NCI-H1105 treated with DMSO at 0.1 percent for 48 hours (cell line): ENCODE results near the gene MRPL42.
"Not testable (repeated sequence)": the region's sequence is repeated elsewhere in the genome, so short reads cannot be mapped to it uniquely, and the experiment has no call there.

Experiments
- DNase-seq: peaks from one replicate; lab custom pipeline; 2025; lab: John Stamatoyannopoulos, UW

The MRPL42 gene

DNA sequence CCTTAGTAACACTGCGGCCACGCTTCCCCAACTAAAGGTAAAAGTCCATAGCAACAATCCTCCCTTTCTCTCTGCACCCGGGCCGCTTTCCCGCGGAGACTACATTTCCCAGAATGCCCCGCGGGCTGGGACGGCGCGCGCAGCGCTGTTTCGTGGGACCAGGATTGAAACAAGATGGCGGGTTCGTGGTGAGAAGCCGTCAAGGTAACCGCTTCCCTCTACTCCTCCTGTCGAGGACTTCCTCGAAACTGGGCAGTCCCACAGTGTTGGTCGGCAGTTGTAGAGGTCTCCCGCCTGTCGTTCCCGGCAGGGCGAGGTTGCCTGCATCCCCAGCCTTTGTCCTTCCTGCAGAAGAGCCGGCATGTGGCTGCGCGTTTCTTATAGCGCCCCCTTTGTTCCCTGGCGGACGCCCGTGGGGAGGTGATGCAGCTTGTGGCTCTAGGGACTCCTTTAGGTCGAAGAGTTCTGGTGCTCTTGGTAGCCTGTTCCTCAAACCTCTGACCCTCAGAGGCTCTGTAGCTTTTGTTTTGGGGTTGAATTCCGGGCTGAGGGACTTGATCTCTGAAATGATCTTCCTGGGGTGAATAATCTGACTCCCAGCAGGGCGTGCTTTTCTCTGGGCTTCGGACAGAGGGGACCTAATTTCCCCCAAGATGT, at the start of gene MRPL42:
Gene MRPL42 (plus strand): TSS at position 164 of the 657 bp plus-strand sequence. CDS start 1,772 bp downstream, outside the sequence.
- DNase-seq = peak; percentile 85

DNA sequence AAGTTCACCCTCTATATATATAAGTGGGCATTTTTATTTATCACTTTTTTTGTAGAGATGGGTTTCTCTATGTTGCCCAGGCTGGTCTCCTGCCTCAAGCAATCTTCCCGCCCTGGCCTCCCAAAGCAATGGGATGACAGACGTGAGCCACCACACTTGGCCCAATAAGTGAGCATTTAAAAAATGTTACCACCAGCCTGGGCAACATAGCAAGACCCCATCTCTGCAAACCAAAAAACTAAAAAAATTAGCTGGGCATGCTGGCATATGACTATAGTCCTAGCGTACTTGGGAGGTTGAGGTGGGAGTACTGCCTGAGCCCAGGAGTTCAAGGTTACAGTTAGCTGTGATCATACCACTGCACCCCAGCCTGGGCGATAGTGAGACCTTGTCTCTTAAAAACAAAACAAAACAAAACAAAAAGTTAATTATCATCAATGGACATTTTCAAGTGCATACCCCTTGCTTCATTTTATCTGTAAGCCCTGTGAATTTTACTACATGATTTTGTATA, 49.3 kb upstream of the MRPL42 start:
- DNase-seq = no peak

DNA sequence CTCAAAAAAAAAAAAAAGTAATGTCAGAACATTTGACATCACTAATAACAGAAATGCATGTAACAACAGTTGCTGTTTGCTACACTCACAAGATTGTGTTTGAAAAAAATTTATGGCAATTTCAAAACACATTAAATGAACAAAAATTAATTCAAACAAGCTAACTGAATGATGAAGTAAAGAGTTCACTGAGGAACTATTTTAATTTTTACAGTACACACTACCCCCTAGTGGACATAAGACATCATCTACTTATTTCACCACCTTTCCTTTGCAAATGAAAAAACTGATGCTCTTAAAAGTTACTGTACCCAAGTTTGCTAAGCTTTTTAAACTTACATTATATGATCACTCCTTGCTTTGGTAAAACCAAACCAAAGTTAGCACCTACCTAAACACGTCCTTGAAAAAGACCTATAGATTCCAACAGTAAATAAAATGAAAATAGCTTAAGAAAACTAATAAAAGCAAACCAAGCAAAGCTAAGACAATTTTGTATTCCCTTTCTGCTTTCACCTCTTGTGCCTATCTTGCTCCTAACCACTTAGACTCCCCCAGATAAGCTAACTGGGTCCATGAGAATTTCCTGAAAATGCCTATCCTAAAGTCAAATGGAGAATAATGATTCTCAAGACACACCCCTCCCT, 47.8 kb upstream of the MRPL42 start:
- DNase-seq = peak; percentile 66

DNA sequence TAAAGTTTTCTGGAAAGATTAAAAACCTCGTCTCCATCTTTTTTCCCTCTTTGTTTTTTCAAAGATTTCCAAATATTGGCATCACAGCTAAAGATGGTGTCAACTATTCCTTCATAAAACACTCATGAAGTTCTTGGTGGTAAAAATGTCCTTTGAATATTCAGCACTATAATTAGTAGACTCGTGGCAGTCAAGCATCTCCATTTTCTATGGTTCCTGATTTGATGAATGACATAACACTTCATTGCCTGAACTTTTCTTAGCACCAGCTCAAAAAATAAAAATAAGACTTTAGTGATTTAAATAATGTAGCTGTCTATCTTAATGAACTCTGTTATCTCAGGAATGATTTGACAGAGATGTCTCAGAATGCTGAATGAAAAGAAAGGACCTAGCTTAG, 45.3 kb upstream of the MRPL42 start:
- DNase-seq = no peak

DNA sequence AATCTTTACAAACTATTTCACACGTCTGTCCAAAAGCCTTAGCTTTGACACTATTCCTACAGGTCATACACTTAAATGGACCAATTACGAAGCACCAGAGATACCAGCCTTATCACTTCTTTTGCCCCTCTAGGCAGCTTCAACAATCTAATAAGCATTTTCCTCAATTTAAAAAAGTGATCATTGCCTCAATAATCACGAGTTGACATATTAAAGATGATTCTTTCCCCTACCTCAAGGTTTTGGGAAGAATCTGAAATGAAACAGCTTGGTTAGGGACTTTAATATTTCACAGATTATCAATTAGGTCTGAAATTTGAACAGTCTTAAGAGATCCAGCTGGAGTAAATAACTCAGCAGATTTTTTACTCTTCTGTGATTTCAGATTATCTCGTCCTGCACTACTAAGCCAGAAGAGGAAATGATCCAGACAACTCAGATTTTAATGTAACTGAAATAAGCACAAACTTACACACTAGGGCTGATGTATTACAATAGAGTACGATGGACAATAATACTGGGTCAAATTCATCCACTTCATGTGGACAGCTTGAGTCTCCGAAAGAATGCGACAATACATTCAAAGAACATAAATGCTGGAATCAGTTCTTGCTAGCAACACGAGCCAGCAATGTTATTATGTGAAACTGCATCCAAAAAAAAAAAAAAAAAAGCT, 41.4 kb upstream of the MRPL42 start:
- DNase-seq = no peak

DNA sequence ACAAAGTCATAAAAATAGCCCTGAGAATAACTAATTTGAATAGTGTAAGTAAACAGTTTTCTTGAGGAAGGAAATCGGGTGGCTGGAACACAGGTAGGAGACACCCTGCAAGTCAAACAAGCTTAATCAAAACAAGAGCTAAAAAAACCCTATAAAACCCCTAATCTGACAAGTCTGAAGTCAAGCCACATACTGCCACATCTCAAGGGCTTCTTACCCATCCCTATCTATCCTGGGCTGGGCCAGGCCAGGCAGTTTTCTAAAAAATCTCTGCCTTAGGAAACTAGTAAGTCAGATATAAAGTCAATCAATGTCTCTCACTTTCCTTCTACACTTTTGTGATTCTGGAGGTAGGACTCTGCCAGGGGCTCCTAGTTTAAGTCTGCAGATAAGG, 40.9 kb upstream of the MRPL42 start:
- no peak for DNase-seq

DNA sequence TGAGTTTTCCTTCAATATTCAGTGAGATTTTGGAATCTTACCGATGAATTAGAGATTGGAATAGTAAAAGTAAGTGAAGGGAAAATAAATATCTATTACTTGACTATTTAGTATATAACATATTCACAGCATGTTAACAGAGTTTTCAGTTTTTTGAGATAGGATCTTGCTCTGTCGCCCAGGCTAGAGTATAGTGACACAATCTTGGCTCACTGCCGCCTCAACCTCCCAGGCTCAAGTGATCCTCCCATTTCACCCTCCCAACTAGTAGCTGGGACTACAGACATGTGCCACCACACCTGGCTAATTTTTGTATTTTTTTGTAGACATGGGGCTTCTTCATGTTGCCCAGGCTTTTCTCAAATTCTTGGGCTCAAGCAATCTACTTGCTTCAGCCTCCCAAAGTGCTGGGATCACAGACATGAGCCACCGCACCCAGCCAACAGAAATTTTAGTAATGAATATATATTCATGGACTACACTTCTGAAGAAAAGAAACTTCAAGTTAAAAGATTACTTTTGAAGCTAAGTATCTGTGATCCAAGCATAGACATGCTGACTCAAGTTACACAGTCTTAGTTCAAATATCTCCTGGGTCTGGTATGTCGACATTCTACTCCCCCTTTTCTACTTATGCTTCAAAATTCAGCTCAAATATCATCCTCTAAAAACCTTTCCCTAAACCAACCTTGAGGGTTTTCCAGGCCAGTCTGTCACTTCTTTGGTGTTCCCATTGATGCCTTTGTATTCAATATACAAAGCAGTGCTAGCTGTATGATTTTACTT, 39.3 kb upstream of the MRPL42 start:
- DNase-seq = no peak

DNA sequence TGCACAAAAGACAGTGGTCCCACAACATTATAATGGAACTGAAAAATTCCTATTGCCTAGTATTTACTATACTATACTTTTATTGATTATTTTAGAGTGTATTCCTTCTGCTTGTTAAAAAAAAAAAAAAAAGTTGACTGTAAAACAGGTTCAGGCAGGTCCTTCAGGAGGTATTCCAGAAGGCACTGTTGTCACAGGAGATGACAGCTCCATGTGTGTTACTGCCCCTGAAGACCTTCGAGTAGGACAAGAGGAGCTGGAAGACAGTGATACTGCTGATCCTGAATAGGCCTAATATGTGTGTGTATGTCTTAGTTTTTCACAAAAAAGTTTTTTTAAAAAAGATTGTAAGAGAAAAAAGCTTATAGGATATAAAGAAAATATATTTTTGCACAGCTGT, 37.9 kb upstream of the MRPL42 start:
- no peak for DNase-seq

DNA sequence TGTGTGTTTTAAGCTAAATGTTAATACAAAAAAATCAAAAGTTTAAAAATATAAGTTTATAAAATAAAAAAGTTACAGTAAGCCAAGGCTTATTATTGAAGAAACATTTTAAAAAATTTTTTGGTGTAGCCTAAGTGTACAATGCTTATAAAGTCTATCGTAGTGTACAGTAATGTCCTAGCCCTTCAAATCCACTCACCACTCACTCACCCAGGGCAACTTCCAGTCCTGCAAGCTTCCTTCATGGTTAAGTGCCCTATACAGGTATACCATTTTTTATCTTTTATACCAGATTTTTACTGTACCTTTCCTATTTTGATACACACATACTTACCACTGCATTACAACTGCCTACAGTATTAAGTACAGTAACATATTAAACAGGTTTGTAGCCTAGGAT, 37.5 kb upstream of the MRPL42 start:
- DNase-seq = no peak

DNA sequence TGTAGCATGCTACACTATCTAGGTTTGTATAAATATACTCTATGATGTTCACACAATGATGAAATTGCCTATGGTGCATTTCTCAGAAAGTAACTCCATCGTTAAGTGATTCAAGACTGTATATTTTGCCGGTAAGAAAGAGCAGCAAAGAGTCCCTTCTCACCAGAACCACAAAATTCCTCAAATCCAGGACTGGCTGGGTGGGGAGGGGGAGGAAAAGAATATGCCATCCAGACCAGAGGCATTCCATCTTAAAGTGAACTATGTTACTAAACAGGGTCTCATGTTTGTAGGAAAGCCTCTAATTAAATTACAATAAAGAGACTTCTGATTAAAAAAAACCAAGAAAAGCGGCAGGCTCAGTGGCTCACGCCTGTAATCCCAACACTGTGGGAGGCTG, 37.0 kb upstream of the MRPL42 start:
- DNase-seq = no peak

DNA sequence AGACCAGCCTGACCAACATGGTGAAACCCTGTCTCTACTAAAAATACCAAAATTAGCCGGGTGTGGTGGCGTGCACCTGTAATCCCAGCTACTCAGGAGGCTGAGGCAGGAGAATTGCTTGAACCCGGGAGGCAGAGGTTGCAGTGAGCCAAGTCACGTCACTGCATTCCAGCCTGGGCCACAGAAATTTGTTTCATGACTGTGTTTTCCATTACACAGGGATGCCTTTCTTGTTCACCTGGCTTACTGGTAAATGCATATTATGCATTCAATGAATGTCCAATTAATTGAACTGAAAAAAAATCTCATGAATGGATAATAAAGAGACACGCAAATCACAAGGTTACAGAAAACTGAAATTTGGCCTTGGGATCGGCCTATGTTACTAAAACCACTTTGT, 35.3 kb upstream of the MRPL42 start:
- DNase-seq = not testable (repeated sequence)

DNA sequence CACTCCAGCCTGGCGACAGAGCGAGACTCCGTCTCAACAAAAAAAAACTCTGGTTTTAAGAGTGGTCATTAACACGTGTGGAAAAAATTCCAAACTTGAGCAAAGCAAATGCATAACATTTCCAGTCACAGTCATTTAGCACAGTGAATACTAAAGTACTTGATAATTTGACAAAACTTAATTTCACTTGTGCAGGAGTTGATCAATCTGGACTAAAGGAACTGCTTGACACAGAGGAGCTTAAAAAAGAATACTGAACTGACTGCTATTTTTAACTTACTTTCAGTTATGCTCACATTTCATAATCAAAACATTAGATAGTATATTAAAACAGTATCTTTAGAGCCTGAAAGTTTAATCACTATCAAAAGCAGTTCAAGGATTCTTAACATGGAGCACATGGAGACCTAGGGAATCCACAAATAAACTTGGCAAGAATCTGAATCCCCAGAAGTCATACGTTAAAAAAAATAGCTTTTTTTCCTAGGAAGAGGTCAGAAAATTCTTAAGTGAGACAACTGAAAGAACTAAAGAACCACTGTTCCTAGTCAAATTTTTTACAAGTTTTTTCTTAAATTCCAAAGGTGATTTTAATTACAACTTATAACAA, 33.0 kb upstream of the MRPL42 start:
- no peak for DNase-seq

DNA sequence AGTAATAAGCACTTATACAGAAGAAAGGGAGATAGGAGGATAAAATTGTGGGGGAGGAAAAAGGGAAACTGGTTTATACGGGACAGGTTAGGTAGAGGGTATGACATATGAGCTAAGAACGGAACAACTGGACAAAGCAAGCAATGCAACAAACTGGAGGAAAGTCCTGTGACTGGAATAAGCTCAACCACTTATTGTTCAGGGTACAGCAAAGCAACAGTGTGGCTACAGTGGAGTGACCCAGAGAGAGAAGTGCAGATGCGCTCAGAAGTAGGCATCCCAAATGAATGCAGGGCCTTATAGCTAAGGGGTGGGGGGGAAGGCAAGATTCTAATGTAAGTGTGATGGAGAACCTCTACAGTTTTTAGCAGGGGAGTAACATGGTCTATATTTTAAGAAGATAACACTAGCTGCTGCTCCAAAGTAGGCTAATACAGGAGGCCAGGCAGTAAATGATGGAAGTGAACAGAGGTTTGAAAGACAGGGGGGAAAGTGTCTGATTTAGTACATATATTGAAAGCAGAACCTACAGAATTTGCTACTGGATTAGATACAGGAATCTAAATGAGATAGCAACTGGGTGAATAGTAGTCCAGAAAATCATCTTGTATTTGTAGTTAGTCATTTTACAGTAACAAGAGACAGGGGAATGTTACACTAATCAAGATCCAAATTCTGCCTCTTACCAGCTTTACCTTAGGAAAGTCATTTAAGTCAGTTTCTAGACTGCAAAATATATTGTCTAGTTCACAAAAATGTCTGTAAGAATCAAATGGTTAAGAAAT, 28.9 kb upstream of the MRPL42 start:
- DNase-seq = no peak

DNA sequence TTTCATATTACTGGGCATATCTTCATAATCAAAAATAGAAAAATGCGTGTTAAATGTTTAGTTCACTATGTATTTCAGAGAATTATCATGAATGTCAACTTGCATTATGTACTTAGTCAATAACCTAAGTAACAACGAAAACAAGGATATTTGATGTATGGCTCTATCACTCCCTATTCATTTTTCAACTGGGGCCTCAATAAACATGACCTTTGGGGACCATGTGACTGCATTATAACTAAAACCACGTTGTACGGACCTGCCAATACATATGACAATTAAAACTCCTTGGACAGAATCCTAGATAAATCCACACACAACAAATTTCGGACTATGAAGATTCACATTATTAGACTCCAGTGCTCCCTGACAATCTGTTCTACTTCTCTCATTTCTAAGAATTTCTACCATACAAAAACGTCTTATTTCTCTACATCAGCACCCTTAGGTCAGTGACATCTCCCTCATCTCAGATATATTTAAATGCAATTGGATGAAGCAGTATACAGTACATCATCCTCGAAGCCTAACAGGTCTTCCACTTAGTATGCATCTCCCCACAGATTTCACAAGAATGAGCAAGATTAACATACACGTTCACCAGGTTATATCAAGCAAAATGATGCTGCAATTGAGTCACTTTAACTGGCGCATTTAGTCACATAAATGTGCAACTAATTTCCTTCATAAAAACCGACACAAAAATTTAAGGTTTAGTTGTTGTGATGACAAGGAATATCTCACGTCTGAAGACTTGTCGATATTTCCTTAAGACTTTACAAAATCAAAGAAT, 27.1 kb upstream of the MRPL42 start:
- DNase-seq = no peak

DNA sequence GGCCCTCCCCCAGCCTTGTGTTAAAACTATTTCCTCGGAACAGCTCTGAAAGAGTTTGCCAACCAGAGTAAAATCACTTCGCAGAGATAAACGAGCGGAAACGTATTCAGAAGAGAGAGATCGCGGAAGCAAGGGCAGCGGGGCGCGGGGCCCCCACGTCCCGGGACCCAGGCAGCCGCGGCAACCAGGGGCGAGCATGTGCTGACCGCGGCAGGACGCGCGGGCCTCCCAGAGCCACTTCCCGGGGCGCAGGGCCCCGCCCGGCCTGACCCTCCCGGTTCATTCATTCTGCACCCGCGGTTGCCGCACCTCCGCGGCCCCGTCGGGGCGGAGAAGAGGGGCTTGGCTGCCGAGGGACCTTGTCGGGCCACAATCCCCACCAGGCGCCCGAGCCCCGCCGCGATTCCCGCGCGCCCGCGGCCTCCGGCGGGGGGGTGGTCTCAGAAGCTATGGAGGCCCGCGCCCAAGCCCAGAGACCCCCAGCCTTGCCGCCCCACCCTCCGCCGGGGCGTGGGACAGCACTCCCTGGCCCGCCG, 26.2 kb upstream of the MRPL42 start:
- DNase-seq = no peak

DNA sequence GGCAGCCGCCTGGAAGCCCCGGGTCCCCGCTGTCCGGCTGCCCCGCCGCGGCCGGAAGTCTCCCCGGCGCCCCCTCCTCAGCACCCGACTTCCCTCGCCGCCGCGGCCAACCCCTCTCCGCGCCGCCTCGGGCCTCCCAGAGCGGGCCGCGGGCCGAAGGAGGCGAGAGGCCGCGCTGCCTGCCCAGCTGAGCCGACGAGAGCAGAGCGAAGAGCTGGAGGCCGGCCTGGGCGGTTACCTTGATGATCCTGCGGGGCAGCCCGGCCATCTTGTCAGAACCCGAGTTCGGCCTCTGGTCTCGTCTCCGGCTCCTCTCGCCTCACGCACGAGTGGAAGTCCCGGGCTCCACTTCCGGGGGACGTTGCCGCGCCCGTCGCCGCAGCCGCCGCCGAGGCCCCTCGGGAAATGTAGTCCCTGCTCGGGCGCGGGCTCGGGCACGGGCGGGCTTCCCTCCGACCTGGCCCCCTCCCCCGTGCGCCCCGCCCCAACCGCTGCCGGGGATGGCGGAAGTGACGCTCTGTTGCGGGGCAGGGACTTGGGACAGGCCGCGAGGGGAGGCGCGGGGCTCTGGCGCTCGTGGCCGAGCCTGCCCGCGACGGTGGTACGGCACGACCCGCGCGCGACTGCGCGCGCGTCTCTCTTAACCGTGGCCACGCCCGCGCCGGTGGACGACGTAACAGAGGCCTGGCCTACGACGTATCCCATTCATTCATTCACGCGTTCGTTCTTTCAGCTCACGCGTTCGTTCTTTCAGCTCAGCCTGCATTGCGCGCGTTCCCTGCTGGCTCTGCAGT, 25.5 kb upstream of the MRPL42 start, which contains the start of gene UBE2N:
Gene UBE2N (minus strand): TSS at position 331 of the 794 bp plus-strand sequence. CDS start 63 bp downstream, at position 268.
- DNase-seq = peak; percentile 93

DNA sequence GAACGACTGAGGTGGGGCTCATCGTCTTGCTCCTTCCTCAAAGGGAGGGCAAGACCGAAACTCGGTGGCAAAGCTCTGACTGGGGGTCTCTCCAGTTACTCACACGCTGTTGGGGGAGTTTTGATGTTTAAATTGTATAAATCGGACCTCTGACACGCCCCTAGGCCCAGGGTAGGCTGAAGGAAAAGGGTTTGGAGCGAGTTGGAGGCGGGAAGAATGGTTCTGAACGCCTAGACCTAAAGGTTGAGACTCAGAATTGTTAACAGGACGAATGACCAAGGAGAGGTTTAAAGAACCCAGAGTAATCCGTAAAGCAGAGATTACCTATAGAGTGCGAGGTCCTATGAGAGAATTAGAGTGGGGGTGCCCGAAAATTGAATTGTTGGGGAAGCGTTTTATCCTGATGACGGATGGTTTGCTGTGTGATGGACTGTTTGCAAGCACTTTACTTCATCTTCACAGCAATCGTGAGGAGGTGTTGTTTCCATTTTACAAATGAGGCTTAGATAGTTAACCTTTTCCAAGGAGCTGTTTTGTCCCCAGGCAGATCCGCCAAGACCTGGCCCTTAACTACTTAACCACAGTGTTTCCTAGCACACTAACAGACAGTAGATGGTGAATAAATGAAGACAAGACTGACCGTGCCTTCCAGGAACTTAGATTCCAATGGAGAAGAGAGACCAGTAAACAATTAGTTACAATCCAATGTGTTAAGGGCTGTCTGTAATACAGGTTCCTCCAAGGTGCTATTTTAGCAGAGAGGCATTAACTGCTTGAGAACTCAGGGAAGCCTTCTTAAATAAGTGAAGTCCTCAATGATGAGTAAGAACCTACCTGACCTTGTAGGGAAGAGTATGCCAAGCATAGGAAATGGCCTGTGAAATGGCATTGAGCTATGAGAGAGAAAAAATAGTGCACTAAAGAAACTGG, 24.6 kb upstream of the MRPL42 start:
- no peak for DNase-seq

DNA sequence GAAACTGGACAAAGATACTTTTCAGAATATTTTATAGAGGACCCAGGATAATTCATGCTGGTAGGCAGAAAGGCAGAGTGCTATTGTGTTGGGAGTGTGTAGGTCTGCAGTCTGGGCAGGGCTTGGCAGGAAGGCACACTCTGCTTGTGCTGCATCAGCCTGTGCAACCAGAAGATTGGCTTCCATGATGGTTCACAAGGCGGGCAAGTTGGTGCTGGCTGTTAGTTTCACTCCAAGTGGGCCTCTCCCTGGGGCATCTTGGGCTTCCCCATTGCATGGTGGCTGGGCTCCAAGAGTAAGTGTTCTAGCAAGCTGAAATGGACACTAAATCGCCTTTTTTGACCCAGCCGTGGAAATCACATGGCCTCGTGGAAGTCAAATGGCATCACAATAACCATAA, 23.7 kb upstream of the MRPL42 start:
- no peak for DNase-seq
